ENCODE results near the gene ABHD2.

ABHD2 gene

DNA sequence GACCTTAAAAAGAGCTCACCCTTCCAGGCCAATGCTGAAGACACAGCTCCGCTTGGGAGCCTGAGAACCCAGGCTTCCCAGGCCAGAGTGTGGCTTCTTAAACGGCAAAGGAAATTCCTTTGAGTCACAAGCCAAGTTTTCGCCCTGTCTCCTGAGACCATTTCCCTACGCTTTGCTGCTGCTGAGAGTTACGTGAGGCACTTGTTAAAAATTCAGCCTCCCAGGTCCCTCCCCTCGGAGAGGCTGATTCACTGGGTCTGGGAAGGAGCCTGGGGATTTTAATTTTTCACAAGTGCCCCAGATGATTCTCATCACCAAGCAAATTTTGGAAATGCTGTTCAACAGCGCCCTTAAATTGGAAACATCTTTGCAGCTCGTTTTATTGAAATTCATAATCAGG is 107.6 kb downstream of the ABHD2 start:
- DNase-seq (ENCODE audit: low read depth, low spot score), result no peak
- H3K4me3 ChIP-seq (ENCODE audit: low read depth, low read length), result no peak overlapping the region
- ChIA-PET POLR2A (no interaction called here), CTCF (interaction anchor here (1.0 to 8.2 kb wide), 4 partner anchors 9 to 25 kb away, joined by 4 to 97 read pairs (median 12); no protein-coding TSS in a partner anchor)
- TF ChIP-seq, protein P1, sequence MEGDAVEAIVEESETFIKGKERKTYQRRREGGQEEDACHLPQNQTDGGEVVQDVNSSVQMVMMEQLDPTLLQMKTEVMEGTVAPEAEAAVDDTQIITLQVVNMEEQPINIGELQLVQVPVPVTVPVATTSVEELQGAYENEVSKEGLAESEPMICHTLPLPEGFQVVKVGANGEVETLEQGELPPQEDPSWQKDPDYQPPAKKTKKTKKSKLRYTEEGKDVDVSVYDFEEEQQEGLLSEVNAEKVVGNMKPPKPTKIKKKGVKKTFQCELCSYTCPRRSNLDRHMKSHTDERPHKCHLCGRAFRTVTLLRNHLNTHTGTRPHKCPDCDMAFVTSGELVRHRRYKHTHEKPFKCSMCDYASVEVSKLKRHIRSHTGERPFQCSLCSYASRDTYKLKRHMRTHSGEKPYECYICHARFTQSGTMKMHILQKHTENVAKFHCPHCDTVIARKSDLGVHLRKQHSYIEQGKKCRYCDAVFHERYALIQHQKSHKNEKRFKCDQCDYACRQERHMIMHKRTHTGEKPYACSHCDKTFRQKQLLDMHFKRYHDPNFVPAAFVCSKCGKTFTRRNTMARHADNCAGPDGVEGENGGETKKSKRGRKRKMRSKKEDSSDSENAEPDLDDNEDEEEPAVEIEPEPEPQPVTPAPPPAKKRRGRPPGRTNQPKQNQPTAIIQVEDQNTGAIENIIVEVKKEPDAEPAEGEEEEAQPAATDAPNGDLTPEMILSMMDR (IDR thresholded peaks at IDR 0.05; ENCODE audit: insufficient read depth, low read length, missing control alignments), result no peak

DNA sequence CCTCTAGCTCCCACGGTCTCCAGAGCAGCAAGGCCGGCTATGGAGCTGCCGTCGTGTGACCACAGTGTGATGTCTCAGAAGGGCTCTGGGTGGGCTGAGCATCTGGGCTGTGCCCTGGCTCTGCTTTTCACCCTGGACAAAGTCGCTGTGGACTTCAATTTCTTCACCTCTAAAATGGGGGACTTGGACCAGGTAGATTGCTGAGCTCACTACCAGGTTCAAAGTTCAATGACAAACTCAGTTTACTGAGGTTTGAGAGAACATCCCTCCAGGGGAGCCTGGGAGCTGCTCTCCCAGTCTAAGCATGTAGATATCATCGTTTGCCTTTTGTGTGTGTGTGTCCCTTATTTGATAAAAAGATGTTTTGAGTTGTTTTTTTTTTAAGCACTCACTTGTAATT is 108.0 kb downstream of the ABHD2 start:
- no peak for DNase-seq (ENCODE audit: low read depth, low spot score)

DNA sequence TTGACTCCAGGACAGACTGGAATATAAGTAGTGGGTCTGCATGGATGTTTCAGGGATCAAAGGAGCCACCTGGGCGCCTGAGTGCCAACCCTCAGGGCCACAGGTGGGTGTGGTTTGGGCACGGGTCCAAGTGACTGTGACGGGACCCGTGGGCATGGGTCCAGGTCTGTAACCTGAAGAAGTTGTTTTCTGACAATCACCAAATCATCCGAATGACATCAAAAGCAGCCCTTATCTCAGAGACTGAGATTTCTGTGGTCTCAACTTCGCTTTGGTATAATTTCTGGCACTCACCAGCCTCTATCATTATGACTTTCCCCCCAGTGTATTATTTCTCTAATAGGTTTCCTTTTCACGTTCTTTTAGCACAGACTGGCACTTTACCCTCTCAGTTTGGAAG is 108.7 kb downstream of the ABHD2 start:
- POLR2A ChIA-PET, result no interaction called here
- H3K4me3 ChIP-seq (ENCODE audit: low read depth, low read length), result no peak overlapping the region
- CTCF ChIA-PET, result interaction anchor here (1.9 to 8.2 kb wide), 3 partner anchors 8 to 26 kb away, joined by 6 to 97 read pairs (median 17); no protein-coding TSS in a partner anchor
- no peak for DNase-seq (ENCODE audit: low read depth, low spot score)
- TF ChIP-seq, protein P1 (IDR thresholded peaks at IDR 0.05; ENCODE audit: insufficient read depth, low read length, missing control alignments), result no peak

More for the DNA sequence above, 108.0 kb downstream of the ABHD2 start:
- ChIA-PET POLR2A (no interaction called here), CTCF (interaction anchor here (1.0 to 8.2 kb wide), 4 partner anchors 9 to 25 kb away, joined by 4 to 97 read pairs (median 12); no protein-coding TSS in a partner anchor)
- TF ChIP-seq, protein P1 (IDR thresholded peaks at IDR 0.05; ENCODE audit: insufficient read depth, low read length, missing control alignments), result no peak
- no peak overlapping the region for H3K4me3 ChIP-seq (ENCODE audit: low read depth, low read length)

DNA sequence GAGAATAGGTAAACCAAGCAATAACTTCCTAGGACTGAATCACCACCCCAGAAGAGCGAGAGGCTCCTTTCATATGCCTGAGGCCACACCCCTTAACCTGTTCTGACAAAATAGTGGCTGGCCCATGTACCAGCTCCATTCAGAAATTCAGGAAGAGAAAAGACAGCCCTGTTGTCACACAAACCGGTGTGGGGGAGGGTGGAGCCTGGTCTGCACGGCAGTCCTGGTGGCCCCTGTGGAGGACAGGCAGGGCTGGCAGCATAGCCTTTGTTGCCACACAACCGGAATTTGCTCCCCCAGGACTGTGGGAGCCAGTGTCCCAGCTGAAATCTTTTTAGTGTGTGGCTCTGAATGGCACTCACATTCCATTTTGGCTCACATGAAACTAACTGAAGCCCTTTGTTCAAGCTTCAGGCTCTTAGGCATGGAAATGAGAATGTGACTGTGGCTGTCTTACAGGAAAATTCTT is 109.3 kb downstream of the ABHD2 start:
- no peak for DNase-seq (ENCODE audit: low read depth, low spot score)
- ChIA-PET CTCF (interaction anchor here (2.3 to 8.2 kb wide), 4 partner anchors 8 to 140 kb away, joined by 9 to 97 read pairs (median 14); no protein-coding TSS in a partner anchor), POLR2A (no interaction called here)
- H3K4me3 ChIP-seq (ENCODE audit: low read depth, low read length), result no peak overlapping the region
- TF ChIP-seq, protein P1 (IDR thresholded peaks at IDR 0.05; ENCODE audit: insufficient read depth, low read length, missing control alignments), result no peak

DNA sequence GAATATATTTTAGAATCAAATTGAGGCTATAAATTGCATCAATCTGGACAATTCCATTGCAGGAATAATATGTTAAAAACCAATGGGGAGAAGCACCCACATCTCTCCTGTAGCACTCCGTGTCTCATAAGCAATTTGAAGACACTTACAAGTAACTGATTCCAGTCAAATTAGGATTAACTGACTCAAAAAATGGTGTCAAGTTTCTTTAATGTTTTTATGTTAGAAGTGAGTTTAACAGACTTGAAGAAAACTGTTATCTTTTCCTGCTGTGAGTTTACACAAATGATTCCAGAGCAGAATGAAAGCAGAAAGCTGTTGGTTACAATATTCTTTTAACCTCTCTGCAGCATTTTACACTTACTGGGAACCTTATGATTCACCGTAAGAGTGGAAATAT is 109.9 kb downstream of the ABHD2 start:
- CTCF ChIA-PET, result interaction anchor here (0.6 to 8.2 kb wide), 5 partner anchors 7 to 165 kb away, joined by 4 to 97 read pairs (median 10); no protein-coding TSS in a partner anchor
- POLR2A ChIA-PET, result no interaction called here

DNA sequence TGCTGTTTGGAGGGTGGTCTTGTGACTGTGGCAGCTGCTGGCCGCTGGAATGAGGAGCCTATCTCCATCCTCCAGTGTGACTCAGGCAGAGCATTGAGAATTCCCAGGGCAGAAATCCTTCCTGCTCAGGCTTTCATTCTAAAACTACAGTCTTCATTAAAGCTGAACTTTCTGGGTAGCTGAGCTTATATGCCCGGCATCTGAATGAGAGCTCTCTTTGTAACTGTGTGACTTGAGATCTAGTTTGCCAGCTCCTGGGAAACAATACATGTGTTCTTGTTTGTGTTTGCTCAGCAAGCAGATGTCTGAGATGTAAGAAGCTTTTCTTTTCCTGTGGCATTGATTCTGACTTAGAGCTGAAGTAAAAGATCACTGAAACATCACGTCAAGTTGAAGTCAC is 110.7 kb downstream of the ABHD2 start:
- CTCF ChIA-PET, result interaction anchor here (0.8 to 8.2 kb wide), 8 partner anchors 6 to 141 kb away, joined by 3 to 97 read pairs (median 6); no protein-coding TSS in a partner anchor

More for the DNA sequence above, 109.9 kb downstream of the ABHD2 start:
- DNase-seq (ENCODE audit: low read depth, low spot score), result no peak
- TF ChIP-seq, protein P1 (IDR thresholded peaks at IDR 0.05; ENCODE audit: insufficient read depth, low read length, missing control alignments), result no peak
- no peak overlapping the region for H3K4me3 ChIP-seq (ENCODE audit: low read depth, low read length)

More for the DNA sequence above, 110.7 kb downstream of the ABHD2 start:
- POLR2A ChIA-PET, result no interaction called here
- no peak for DNase-seq (ENCODE audit: low read depth, low spot score)
- TF ChIP-seq, protein P1 (IDR thresholded peaks at IDR 0.05; ENCODE audit: insufficient read depth, low read length, missing control alignments), result no peak
- H3K4me3 ChIP-seq (ENCODE audit: low read depth, low read length), result no peak overlapping the region

Measured in AG04449 (cell line).